Nephron (organoid): ENCODE results near the gene CMYA5.

Experiments
- H3K27ac Mint-ChIP-seq, 3 experiments: 2 replicates each; pipeline ENCODE4 v1.8.0; 2020; ENCODE audit warnings: mixed read lengths in 3 of 3, mild to moderate bottlenecking in 2 of 3, moderate library complexity in 1 of 3
- H3K27me3 Mint-ChIP-seq: 2 replicates; pipeline ENCODE4 v1.8.0; 2021; ENCODE audit warnings: low read depth, mild to moderate bottlenecking, moderate library complexity, mixed read lengths
- H3K36me3 Mint-ChIP-seq: 2 replicates; pipeline ENCODE4 v1.8.0; 2020; ENCODE audit warnings: low read depth, mixed read lengths
- H3K4me1 Mint-ChIP-seq: 2 replicates; pipeline ENCODE4 v1.8.0; 2020; ENCODE audit warnings: mixed read lengths
- H3K4me3 Mint-ChIP-seq, 3 experiments: 2 replicates each; pipeline ENCODE4 v1.8.0; 2020; ENCODE audit warnings: mild to moderate bottlenecking in 3 of 3, mixed read lengths in 3 of 3, moderate library complexity in 2 of 3
- H3K9me3 Mint-ChIP-seq: 2 replicates; pipeline ENCODE4 v1.8.0; 2020; ENCODE audit warnings: mixed read lengths
- TF ChIP-seq, protein P1 (sequence below), 3 experiments: fragments of 200-600 bp; sonication (generic); IDR thresholded peaks; one replicate each; pipeline ENCODE4 v1.5.0; 2021; ENCODE audit warnings: antibody characterized with exemption in 3 of 3; ENCODE audit not compliant: unreplicated experiment in 3 of 3

CMYA5 gene

GRCh38 chr5:79731775-79732174 is 42.1 kb downstream of the CMYA5 start:
- Mint-ChIP-seq H3K36me3 (peaks cover 38% of the 10 kb centered on the region), H3K4me3 (no peak overlapping the region), H3K27me3 (peaks cover 7% of the 10 kb centered on the region)

DNA sequence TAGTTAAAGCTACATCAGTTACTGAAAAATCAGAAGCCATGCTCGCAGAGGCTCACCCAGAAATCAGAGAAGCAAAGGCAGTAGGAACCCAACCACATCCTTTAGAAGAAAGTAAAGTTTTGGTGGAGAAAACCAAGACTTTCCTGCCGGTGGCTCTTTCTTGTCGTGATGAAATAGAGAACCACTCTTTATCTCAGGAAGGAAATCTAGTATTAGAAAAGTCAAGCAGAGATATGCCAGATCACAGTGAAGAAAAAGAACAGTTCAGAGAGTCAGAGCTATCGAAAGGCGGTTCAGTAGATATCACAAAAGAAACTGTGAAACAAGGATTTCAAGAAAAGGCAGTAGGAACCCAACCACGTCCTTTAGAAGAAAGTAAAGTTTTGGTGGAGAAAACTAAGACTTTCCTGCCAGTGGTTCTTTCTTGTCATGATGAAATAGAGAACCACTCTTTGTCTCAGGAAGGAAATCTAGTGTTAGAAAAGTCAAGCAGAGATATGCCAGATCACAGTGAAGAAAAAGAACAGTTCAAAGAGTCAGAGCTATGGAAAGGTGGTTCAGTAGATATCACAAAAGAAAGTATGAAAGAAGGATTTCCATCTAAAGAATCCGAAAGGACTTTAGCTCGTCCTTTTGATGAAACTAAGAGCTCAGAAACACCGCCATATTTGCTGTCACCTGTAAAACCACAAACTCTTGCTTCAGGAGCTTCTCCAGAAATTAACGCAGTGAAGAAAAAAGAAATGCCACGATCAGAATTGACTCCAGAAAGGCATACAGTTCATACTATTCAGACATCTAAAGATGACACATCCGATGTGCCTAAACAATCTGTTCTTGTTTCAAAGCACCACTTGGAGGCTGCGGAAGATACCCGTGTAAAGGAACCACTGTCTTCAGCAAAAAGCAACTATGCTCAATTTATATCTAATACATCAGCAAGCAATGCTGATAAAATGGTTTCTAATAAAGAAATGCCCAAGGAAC is 47.2 kb downstream of the CMYA5 start:
- H3K27me3 Mint-ChIP-seq, result no peaks in the 10 kb centered on the region
- no peak overlapping the region for H3K27ac Mint-ChIP-seq
- H3K4me3 Mint-ChIP-seq, result no peak overlapping the region
- H3K36me3 Mint-ChIP-seq, result peaks cover 19% of the 10 kb centered on the region
- TF ChIP-seq, protein P1, sequence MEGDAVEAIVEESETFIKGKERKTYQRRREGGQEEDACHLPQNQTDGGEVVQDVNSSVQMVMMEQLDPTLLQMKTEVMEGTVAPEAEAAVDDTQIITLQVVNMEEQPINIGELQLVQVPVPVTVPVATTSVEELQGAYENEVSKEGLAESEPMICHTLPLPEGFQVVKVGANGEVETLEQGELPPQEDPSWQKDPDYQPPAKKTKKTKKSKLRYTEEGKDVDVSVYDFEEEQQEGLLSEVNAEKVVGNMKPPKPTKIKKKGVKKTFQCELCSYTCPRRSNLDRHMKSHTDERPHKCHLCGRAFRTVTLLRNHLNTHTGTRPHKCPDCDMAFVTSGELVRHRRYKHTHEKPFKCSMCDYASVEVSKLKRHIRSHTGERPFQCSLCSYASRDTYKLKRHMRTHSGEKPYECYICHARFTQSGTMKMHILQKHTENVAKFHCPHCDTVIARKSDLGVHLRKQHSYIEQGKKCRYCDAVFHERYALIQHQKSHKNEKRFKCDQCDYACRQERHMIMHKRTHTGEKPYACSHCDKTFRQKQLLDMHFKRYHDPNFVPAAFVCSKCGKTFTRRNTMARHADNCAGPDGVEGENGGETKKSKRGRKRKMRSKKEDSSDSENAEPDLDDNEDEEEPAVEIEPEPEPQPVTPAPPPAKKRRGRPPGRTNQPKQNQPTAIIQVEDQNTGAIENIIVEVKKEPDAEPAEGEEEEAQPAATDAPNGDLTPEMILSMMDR (IDR thresholded peaks at IDR 0.05; ENCODE audit: unreplicated experiment in 3 of 3), result no peak
- H3K9me3 Mint-ChIP-seq, result peaks cover 22% of the 10 kb centered on the region
- no peaks in the 10 kb centered on the region for H3K4me1 Mint-ChIP-seq

More at GRCh38 chr5:79731775-79732174, 42.1 kb downstream of the CMYA5 start:
- Mint-ChIP-seq H3K27ac (no peak overlapping the region), H3K4me1 (no peaks in the 10 kb centered on the region), H3K9me3 (peaks cover 19% of the 10 kb centered on the region)
- TF ChIP-seq, protein P1 (IDR thresholded peaks at IDR 0.05; ENCODE audit: unreplicated experiment in 3 of 3), result no peak

DNA sequence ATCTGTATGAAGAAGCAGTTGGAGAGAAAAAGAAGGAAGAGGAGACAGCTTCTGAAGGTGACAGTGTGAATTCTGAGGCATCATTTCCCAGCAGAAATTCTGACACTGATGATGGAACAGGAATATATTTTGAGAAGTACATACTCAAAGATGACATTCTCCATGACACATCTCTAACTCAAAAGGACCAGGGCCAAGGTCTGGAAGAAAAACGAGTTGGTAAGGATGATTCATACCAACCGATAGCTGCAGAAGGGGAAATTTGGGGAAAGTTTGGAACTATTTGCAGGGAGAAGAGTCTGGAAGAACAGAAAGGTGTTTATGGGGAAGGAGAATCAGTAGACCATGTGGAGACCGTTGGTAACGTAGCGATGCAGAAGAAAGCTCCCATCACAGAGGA is 48.7 kb downstream of the CMYA5 start:
- H3K36me3 Mint-ChIP-seq, result peaks cover 19% of the 10 kb centered on the region
- peaks cover 4% of the 10 kb centered on the region for H3K27me3 Mint-ChIP-seq
- H3K4me3 Mint-ChIP-seq, result no peak overlapping the region
- H3K27ac Mint-ChIP-seq, result no peak overlapping the region
- no peaks in the 10 kb centered on the region for H3K4me1 Mint-ChIP-seq
- TF ChIP-seq, protein P1 (IDR thresholded peaks at IDR 0.05; ENCODE audit: unreplicated experiment in 3 of 3), result no peak
- peaks cover 22% of the 10 kb centered on the region for H3K9me3 Mint-ChIP-seq

DNA sequence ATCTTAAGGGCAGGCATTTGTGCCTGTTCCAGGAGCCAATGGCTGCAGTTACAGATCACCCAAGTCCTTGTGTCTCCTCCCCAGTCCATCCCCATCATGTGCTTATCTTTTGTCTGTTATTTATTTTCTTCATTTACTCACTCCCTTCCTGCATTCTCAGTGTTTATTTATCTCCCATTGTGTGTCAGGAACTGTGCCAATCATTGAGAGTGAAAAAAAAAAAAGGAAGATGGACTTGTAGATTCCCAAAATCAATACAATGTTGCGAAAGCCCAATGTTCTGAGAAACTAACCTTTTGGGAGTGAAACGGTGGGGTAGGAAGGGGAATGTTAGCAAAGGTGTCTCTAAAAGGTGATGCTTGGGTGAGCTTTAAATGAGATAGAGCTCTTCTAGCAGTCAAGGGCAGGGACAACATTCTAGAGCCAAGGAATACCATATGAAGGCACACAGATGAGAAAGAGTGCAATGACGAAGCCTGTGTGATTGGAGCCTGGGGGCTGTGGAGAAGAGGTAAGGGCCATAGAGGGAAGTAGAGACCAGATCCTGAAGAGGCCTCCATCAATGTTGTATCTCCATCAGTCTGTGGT is 53.0 kb downstream of the CMYA5 start:
- Mint-ChIP-seq H3K9me3 (peaks cover 10% of the 10 kb centered on the region), H3K27ac (no peak overlapping the region), H3K4me1 (no peaks in the 10 kb centered on the region), H3K27me3 (peaks cover 7% of the 10 kb centered on the region), H3K36me3 (peaks cover 14% of the 10 kb centered on the region), H3K4me3 (no peak overlapping the region)
- TF ChIP-seq, protein P1 (IDR thresholded peaks at IDR 0.05; ENCODE audit: unreplicated experiment in 3 of 3), result no peak

GRCh38 chr5:79743846-79744605 is 54.4 kb downstream of the CMYA5 start:
- Mint-ChIP-seq H3K36me3 (peaks cover under 1% of the 10 kb centered on the region), H3K4me1 (no peaks in the 10 kb centered on the region), H3K27ac (no peak overlapping the region), H3K27me3 (peaks cover 7% of the 10 kb centered on the region), H3K9me3 (peaks cover under 1% of the 10 kb centered on the region), H3K4me3 (no peak overlapping the region)
- TF ChIP-seq, protein P1 (IDR thresholded peaks at IDR 0.05; ENCODE audit: unreplicated experiment in 3 of 3), result no peak
